ENCODE data around the gene ANKRD33. TPM values are rescaled to one million over a fixed set of nuclear protein-coding genes. Genes with fewer than 3 reads are reported as not detected.

The ANKRD33 gene
- total RNA-seq, 2 experiments from 2014 or later, result not detected

DNA sequence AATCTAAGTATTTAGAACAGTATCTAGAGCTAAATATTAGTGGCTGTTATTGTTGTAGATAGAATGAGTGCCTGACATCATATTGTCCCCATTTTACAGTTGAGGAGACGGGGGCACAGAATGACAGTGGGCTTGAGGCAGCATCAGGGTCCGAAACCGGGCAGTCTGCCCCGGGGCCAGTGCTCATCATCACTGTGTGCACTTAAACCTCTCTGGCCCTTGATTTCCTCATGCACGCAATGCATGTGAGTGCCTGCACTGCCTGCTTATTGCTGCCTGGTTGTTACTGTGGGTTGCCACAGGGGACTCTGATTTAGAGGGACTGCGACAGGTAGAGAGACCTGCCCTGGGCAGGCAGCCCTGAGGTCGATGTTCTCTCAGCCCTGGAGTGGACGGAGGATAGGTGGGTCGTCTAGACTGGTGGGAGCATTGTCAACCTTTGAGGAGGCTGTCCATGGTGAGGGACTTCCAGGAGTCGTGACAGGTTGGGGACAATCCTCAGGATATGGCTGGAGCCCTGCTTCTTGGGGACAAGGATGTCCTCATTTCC is 29.2 kb downstream of the ANKRD33 start:
- no TSS peak for BruUV-seq (replicated peaks)
- CTCF ChIA-PET (ENCODE audit: unreplicated experiment), result no interaction called here
- POLR2A ChIA-PET, result no interaction called here
- intact Hi-C loops (cut with micrococcal nuclease; ENCODE audit: unreplicated experiment), result no loop called here
- no peak for DNase-seq (ENCODE audit: low spot score)
- no peak overlapping the region for H3K4me2 ChIP-seq (ENCODE audit: low read length)
- H3K9me3 ChIP-seq (ENCODE audit: low read length), result no peaks in the 10 kb centered on the region
- H2AFZ ChIP-seq (ENCODE audit: low read length), result no peak overlapping the region
- H3K4me3 ChIP-seq (ENCODE audit: low read depth, low read length, poor library complexity, severe bottlenecking), result no peak overlapping the region
- no peak for TF ChIP-seq EZH2phosphoT487 (IDR thresholded peaks at IDR 0.05; ENCODE audit: borderline replicate concordance, low read depth, low read length)
- TF ChIP-seq, protein P1, sequence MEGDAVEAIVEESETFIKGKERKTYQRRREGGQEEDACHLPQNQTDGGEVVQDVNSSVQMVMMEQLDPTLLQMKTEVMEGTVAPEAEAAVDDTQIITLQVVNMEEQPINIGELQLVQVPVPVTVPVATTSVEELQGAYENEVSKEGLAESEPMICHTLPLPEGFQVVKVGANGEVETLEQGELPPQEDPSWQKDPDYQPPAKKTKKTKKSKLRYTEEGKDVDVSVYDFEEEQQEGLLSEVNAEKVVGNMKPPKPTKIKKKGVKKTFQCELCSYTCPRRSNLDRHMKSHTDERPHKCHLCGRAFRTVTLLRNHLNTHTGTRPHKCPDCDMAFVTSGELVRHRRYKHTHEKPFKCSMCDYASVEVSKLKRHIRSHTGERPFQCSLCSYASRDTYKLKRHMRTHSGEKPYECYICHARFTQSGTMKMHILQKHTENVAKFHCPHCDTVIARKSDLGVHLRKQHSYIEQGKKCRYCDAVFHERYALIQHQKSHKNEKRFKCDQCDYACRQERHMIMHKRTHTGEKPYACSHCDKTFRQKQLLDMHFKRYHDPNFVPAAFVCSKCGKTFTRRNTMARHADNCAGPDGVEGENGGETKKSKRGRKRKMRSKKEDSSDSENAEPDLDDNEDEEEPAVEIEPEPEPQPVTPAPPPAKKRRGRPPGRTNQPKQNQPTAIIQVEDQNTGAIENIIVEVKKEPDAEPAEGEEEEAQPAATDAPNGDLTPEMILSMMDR (conservative IDR thresholded peaks at IDR 0.05; ENCODE audit: low read length), result no peak
- no peaks in the 10 kb centered on the region for H3K36me3 ChIP-seq (ENCODE audit: insufficient read depth, low read length)
- H3K27ac ChIP-seq (ENCODE audit: low read depth, low read length, poor library complexity, severe bottlenecking), result no peak overlapping the region
- H3K79me2 ChIP-seq (ENCODE audit: insufficient read depth, low read depth, low read length), result no peaks in the 10 kb centered on the region
- no peaks in the 10 kb centered on the region for H4K20me1 ChIP-seq (ENCODE audit: insufficient read depth, low read length)
- no peaks in the 10 kb centered on the region for H3K4me1 ChIP-seq (ENCODE audit: insufficient read depth, low read length, poor library complexity, severe bottlenecking)
- H3K9me2 ChIP-seq (ENCODE audit: insufficient read depth, low read length), result no peaks in the 10 kb centered on the region

DNA sequence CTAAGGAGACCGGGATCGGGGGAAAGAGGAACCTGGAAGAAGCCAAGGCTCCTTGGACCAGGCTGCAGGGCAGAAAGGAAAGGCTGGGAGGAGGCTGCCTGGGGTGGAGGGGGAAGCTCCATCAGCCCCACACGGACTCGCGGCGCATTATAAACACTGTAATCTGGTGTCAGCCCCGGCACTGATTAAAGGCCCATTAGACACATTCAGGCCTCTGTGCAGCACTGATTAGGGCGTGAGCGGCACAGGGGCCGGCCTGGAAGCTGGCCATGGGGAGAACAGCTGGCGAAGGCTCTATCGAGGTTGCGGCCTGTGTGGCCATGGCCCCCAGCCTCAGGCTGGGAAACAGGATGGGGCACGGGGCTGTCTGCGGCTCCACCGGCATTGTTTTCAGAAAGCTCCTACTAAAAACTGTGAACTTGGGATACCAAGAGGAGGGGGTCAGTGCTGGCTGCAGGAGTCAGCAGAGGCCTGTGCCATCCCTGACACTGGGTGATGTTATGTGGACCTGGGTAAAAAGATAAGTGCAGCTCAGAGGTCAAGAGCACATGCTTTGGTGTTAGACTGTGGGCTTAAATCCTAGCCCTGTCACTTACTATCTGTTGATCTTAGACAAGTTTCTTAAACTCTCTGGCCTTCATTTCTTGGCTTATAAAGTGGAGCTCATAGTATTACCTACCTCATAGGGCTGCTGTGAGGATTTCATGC is 30.0 kb downstream of the ANKRD33 start:
- CTCF ChIA-PET (ENCODE audit: unreplicated experiment), result no interaction called here
- intact Hi-C loops (cut with micrococcal nuclease; ENCODE audit: unreplicated experiment), result no loop called here

More for the DNA sequence above, 30.0 kb downstream of the ANKRD33 start:
- Histone ChIP-seq H3K36me3 (ENCODE audit: insufficient read depth, low read length) (no peaks in the 10 kb centered on the region), H3K27ac (ENCODE audit: low read depth, low read length, poor library complexity, severe bottlenecking) (no peak overlapping the region), H2AFZ (ENCODE audit: low read length) (no peak overlapping the region), H3K4me2 (ENCODE audit: low read length) (no peak overlapping the region), H4K20me1 (ENCODE audit: insufficient read depth, low read length) (no peaks in the 10 kb centered on the region), H3K9me2 (ENCODE audit: insufficient read depth, low read length) (no peaks in the 10 kb centered on the region), H3K9me3 (ENCODE audit: low read length) (no peaks in the 10 kb centered on the region), H3K4me1 (ENCODE audit: insufficient read depth, low read length, poor library complexity, severe bottlenecking) (peaks cover 1% of the 10 kb centered on the region), H3K4me3 (ENCODE audit: low read depth, low read length, poor library complexity, severe bottlenecking) (no peak overlapping the region), H3K79me2 (ENCODE audit: insufficient read depth, low read depth, low read length) (no peaks in the 10 kb centered on the region)
- POLR2A ChIA-PET, result interaction anchor here (0.6 kb wide), 1 partner anchor 617 kb away, joined by 3 read pairs; no protein-coding TSS in a partner anchor
- no TSS peak for BruUV-seq (replicated peaks)
- TF ChIP-seq EZH2phosphoT487 (IDR thresholded peaks at IDR 0.05; ENCODE audit: borderline replicate concordance, low read depth, low read length), result no peak
- TF ChIP-seq, protein P1 (conservative IDR thresholded peaks at IDR 0.05; ENCODE audit: low read length), result no peak
- no peak for DNase-seq (ENCODE audit: low spot score)
